Measurements from ENCODE around the gene EDRF1. TPM values are rescaled to one million over a fixed set of nuclear protein-coding genes. Genes with fewer than 3 reads are reported as not detected.

The EDRF1 gene
- total and polyA plus RNA-seq, 2 experiments from 2014 or later, result 25.0 to 48.8 TPM

DNA sequence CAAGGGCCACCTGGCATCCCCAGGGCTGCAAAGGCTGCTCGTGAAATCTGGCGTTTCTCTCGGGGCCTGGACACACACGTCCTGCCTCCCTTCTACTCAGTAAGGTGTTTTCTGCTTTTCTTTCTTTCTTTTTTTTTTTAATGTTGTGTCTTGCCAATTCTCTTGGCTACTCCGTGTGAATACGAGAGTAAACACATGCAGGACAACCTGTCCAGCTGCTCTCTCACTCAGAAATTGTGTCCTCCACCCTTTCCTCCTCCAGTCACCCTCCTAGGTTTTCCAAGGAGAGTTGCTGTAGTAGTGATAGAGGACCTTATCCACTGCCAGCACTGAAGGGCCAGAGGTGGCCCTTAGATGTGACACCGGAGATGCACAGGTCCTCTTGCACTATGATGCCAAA lies 35.7 kb upstream of the EDRF1 start:
- no peaks in the 10 kb centered on the region for H3K36me3 Mint-ChIP-seq (ENCODE audit: low read depth)

DNA sequence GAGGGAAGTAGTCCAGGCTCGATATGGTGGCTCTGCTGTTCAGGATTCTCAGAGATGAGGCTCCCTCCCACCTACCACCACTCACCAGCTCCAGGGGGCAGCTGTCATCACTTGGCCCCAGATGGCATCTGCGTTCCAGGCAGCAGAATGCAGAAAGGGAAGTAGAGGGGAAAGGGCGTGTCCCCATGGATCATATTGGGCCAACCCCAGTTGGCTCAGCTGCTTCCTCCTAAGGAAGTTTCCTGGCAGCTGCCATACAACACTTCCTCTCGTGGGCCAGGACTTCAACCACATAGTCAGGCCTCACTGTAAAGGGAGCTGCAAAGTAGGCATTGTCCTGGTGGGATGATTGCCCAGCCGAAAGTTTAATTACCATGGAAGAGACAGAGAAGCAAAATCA lies 34.9 kb upstream of the EDRF1 start:
- Histone ChIP-seq H2AFZ (no peak overlapping the region), H3K27ac (ENCODE audit: low read depth) (no peak overlapping the region), H3K4me1 (ENCODE audit: insufficient read depth) (no peaks in the 10 kb centered on the region), H3F3A (replicated peaks; ENCODE audit: low read depth) (no peaks in the 10 kb centered on the region), H3K4me3 (no peak overlapping the region), H3K79me2 (replicated peaks; ENCODE audit: insufficient read depth) (no peaks in the 10 kb centered on the region), H3K27me3 (ENCODE audit: insufficient read depth) (no peaks in the 10 kb centered on the region), H4K20me1 (replicated peaks; ENCODE audit: insufficient read depth) (no peaks in the 10 kb centered on the region), H3K36me3 (ENCODE audit: insufficient read depth) (no peaks in the 10 kb centered on the region), H3K4me2 (no peak overlapping the region), H3K9me2 (ENCODE audit: insufficient read depth) (no peaks in the 10 kb centered on the region)
- Mint-ChIP-seq H3K36me3 (ENCODE audit: low read depth) (no peaks in the 10 kb centered on the region), H3K27me3 (ENCODE audit: insufficient read depth, low read depth, poor library complexity) (peaks cover 3% of the 10 kb centered on the region), H3K9me3 (no peaks in the 10 kb centered on the region), H3K4me1 (no peaks in the 10 kb centered on the region), H3K4me3 (no peak overlapping the region), H3K27ac (no peak overlapping the region)
- no peak for ATAC-seq
- DNase-seq (ENCODE audit: low spot score), result no peak
- TF ChIP-seq POLR2AphosphoS5 (IDR thresholded peaks at IDR 0.05; ENCODE audit: low read depth), result no peak
- no peak for TF ChIP-seq NANOG (IDR thresholded peaks at IDR 0.05; ENCODE audit: borderline replicate concordance)
- TF ChIP-seq, protein P1, sequence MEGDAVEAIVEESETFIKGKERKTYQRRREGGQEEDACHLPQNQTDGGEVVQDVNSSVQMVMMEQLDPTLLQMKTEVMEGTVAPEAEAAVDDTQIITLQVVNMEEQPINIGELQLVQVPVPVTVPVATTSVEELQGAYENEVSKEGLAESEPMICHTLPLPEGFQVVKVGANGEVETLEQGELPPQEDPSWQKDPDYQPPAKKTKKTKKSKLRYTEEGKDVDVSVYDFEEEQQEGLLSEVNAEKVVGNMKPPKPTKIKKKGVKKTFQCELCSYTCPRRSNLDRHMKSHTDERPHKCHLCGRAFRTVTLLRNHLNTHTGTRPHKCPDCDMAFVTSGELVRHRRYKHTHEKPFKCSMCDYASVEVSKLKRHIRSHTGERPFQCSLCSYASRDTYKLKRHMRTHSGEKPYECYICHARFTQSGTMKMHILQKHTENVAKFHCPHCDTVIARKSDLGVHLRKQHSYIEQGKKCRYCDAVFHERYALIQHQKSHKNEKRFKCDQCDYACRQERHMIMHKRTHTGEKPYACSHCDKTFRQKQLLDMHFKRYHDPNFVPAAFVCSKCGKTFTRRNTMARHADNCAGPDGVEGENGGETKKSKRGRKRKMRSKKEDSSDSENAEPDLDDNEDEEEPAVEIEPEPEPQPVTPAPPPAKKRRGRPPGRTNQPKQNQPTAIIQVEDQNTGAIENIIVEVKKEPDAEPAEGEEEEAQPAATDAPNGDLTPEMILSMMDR (conservative IDR thresholded peaks at IDR 0.05; ENCODE audit: low read depth in 2 of 2), result no peak
- TF ChIP-seq ZNF114 (CRISPR knock-in tag; IDR thresholded peaks at IDR 0.05), result no peak
- TF ChIP-seq, protein P2, sequence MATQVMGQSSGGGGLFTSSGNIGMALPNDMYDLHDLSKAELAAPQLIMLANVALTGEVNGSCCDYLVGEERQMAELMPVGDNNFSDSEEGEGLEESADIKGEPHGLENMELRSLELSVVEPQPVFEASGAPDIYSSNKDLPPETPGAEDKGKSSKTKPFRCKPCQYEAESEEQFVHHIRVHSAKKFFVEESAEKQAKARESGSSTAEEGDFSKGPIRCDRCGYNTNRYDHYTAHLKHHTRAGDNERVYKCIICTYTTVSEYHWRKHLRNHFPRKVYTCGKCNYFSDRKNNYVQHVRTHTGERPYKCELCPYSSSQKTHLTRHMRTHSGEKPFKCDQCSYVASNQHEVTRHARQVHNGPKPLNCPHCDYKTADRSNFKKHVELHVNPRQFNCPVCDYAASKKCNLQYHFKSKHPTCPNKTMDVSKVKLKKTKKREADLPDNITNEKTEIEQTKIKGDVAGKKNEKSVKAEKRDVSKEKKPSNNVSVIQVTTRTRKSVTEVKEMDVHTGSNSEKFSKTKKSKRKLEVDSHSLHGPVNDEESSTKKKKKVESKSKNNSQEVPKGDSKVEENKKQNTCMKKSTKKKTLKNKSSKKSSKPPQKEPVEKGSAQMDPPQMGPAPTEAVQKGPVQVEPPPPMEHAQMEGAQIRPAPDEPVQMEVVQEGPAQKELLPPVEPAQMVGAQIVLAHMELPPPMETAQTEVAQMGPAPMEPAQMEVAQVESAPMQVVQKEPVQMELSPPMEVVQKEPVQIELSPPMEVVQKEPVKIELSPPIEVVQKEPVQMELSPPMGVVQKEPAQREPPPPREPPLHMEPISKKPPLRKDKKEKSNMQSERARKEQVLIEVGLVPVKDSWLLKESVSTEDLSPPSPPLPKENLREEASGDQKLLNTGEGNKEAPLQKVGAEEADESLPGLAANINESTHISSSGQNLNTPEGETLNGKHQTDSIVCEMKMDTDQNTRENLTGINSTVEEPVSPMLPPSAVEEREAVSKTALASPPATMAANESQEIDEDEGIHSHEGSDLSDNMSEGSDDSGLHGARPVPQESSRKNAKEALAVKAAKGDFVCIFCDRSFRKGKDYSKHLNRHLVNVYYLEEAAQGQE (IDR thresholded peaks at IDR 0.05; ENCODE audit: unreplicated experiment), result no peak
- no peak for TF ChIP-seq ZNF331 (CRISPR knock-in tag; IDR thresholded peaks at IDR 0.05; ENCODE audit: low read depth)
- TF ChIP-seq, protein P3, sequence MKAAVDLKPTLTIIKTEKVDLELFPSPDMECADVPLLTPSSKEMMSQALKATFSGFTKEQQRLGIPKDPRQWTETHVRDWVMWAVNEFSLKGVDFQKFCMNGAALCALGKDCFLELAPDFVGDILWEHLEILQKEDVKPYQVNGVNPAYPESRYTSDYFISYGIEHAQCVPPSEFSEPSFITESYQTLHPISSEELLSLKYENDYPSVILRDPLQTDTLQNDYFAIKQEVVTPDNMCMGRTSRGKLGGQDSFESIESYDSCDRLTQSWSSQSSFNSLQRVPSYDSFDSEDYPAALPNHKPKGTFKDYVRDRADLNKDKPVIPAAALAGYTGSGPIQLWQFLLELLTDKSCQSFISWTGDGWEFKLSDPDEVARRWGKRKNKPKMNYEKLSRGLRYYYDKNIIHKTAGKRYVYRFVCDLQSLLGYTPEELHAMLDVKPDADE (IDR thresholded peaks at IDR 0.05), result no peak
- no peak for TF ChIP-seq EZH2phosphoT487 (IDR thresholded peaks at IDR 0.05; ENCODE audit: unreplicated experiment)
- TF ChIP-seq, protein P4, sequence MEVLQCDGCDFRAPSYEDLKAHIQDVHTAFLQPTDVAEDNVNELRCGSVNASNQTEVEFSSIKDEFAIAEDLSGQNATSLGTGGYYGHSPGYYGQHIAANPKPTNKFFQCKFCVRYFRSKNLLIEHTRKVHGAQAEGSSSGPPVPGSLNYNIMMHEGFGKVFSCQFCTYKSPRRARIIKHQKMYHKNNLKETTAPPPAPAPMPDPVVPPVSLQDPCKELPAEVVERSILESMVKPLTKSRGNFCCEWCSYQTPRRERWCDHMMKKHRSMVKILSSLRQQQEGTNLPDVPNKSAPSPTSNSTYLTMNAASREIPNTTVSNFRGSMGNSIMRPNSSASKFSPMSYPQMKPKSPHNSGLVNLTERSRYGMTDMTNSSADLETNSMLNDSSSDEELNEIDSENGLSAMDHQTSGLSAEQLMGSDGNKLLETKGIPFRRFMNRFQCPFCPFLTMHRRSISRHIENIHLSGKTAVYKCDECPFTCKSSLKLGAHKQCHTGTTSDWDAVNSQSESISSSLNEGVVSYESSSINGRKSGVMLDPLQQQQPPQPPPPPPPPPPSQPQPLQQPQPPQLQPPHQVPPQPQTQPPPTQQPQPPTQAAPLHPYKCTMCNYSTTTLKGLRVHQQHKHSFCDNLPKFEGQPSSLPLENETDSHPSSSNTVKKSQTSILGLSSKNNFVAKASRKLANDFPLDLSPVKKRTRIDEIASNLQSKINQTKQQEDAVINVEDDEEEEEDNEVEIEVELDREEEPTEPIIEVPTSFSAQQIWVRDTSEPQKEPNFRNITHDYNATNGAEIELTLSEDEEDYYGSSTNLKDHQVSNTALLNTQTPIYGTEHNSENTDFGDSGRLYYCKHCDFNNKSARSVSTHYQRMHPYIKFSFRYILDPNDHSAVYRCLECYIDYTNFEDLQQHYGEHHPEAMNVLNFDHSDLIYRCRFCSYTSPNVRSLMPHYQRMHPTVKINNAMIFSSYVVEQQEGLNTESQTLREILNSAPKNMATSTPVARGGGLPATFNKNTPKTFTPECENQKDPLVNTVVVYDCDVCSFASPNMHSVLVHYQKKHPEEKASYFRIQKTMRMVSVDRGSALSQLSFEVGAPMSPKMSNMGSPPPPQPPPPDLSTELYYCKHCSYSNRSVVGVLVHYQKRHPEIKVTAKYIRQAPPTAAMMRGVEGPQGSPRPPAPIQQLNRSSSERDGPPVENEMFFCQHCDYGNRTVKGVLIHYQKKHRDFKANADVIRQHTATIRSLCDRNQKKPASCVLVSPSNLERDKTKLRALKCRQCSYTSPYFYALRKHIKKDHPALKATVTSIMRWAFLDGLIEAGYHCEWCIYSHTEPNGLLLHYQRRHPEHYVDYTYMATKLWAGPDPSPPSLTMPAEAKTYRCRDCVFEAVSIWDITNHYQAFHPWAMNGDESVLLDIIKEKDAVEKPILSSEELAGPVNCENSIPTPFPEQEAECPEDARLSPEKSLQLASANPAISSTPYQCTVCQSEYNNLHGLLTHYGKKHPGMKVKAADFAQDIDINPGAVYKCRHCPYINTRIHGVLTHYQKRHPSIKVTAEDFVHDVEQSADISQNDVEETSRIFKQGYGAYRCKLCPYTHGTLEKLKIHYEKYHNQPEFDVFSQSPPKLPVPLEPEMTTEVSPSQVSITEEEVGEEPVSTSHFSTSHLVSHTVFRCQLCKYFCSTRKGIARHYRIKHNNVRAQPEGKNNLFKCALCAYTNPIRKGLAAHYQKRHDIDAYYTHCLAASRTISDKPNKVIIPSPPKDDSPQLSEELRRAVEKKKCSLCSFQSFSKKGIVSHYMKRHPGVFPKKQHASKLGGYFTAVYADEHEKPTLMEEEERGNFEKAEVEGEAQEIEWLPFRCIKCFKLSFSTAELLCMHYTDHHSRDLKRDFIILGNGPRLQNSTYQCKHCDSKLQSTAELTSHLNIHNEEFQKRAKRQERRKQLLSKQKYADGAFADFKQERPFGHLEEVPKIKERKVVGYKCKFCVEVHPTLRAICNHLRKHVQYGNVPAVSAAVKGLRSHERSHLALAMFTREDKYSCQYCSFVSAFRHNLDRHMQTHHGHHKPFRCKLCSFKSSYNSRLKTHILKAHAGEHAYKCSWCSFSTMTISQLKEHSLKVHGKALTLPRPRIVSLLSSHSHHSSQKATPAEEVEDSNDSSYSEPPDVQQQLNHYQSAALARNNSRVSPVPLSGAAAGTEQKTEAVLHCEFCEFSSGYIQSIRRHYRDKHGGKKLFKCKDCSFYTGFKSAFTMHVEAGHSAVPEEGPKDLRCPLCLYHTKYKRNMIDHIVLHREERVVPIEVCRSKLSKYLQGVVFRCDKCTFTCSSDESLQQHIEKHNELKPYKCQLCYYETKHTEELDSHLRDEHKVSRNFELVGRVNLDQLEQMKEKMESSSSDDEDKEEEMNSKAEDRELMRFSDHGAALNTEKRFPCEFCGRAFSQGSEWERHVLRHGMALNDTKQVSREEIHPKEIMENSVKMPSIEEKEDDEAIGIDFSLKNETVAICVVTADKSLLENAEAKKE (CRISPR knock-in tag; IDR thresholded peaks at IDR 0.05), result no peak
- TF ChIP-seq STAT1 (IDR thresholded peaks at IDR 0.05; ENCODE audit: unreplicated experiment), result no peak

More for the DNA sequence above, 35.7 kb upstream of the EDRF1 start:
- no peaks in the 10 kb centered on the region for H3K4me1 Mint-ChIP-seq
- no peak for DNase-seq (ENCODE audit: low spot score)
- Histone ChIP-seq H3K9me2 (ENCODE audit: insufficient read depth) (no peaks in the 10 kb centered on the region), H3K36me3 (ENCODE audit: insufficient read depth) (no peaks in the 10 kb centered on the region), H3F3A (replicated peaks; ENCODE audit: low read depth) (no peaks in the 10 kb centered on the region), H3K4me1 (ENCODE audit: insufficient read depth) (no peaks in the 10 kb centered on the region), H3K4me2 (no peak overlapping the region), H4K20me1 (replicated peaks; ENCODE audit: insufficient read depth) (no peaks in the 10 kb centered on the region), H3K27ac (ENCODE audit: low read depth) (no peak overlapping the region), H3K27me3 (ENCODE audit: insufficient read depth) (no peaks in the 10 kb centered on the region), H3K4me3 (no peak overlapping the region), H2AFZ (no peak overlapping the region), H3K79me2 (replicated peaks; ENCODE audit: insufficient read depth) (no peaks in the 10 kb centered on the region)
- H3K9me3 Mint-ChIP-seq, result no peaks in the 10 kb centered on the region
- peaks cover 3% of the 10 kb centered on the region for H3K27me3 Mint-ChIP-seq (ENCODE audit: insufficient read depth, low read depth, poor library complexity)
- ATAC-seq, result no peak
- H3K4me3 Mint-ChIP-seq, result no peak overlapping the region
- TF ChIP-seq STAT1 (IDR thresholded peaks at IDR 0.05; ENCODE audit: unreplicated experiment), result no peak
- TF ChIP-seq JUNB (IDR thresholded peaks at IDR 0.05; ENCODE audit: unreplicated experiment), result no peak
- H3K27ac Mint-ChIP-seq, result no peak overlapping the region

Data from GM23338 (cell line).